Activated CD4-positive, alpha-beta memory T cell treated with anti-CD3 and anti-CD28 coated beads, Interleukin-2, amount 10 ng/mL, durations not matched to agents 7 days and 5 days (primary cell): Measurements from ENCODE around the gene PTGER2. TPM values are rescaled to one million over a fixed set of nuclear protein-coding genes. Genes with fewer than 3 reads are reported as not detected.

ENCODE experiments used
- CTCF ChIA-PET: fragments of 350-600 bp; sonication (Branson Sonifier 250); formaldehyde crosslinking; loops from one replicate; lab custom pipeline; 2021; ENCODE audit warnings: antibody characterized with exemption, inconsistent platforms; lab: Charles Lee
- POLR2A ChIA-PET: fragments of 350-600 bp; sonication (Branson Sonifier 250); formaldehyde crosslinking; loops from one replicate; lab custom pipeline; 2021; ENCODE audit warnings: antibody characterized with exemption; lab: Charles Lee
- DNase-seq: peaks from one replicate; pipeline ENCODE4 v3.0.0-alpha.2; 2020
- H3K27ac Mint-ChIP-seq: one replicate; pipeline ENCODE4 v1.8.0; 2021; ENCODE audit warnings: mild to moderate bottlenecking, mixed read lengths
- H3K27me3 Mint-ChIP-seq: one replicate; pipeline ENCODE4 v1.8.0; 2021; ENCODE audit warnings: mixed read lengths
- H3K36me3 Mint-ChIP-seq: one replicate; pipeline ENCODE4 v1.8.0; 2021; ENCODE audit warnings: low read depth, mixed read lengths
- H3K4me1 Mint-ChIP-seq: one replicate; pipeline ENCODE4 v1.8.0; 2021; ENCODE audit warnings: mixed read lengths
- H3K4me3 Mint-ChIP-seq: one replicate; pipeline ENCODE4 v1.8.0; 2021; ENCODE audit warnings: mild to moderate bottlenecking, mixed read lengths
- H3K9me3 Mint-ChIP-seq: one replicate; pipeline ENCODE4 v1.8.0; 2021; ENCODE audit warnings: mixed read lengths
- total RNA-seq, 2 experiments: library from RNA; stranded (reverse); gene quantifications; one replicate each; pipeline ENCODE4 v1.2.3, GENCODE V29; 2021

Gene PTGER2
- total RNA-seq, 2 experiments from 2014 or later = 108 to 112 TPM

GRCh38 chr14:52327374-52328226 is 13.5 kb downstream of the PTGER2 start:
- Mint-ChIP-seq H3K4me1 (peaks cover 83% of the 10 kb centered on the region), H3K4me3 (peak overlapping the region; percentile 1), H3K27ac (peak overlapping the region; percentile 51), H3K36me3 (peaks cover 84% of the 10 kb centered on the region), H3K27me3 (peaks cover 2% of the 10 kb centered on the region), H3K9me3 (peaks cover 5% of the 10 kb centered on the region)
- POLR2A ChIA-PET = interaction anchor here (0.7 to 4.7 kb wide), 5 partner anchors 13 to 74 kb away, joined by 3 to 121 read pairs (median 23); partner anchors contain the start of gene PTGER2
- CTCF ChIA-PET = interaction anchor here (0.9 to 2.9 kb wide), 3 partner anchors 10 to 24 kb away, joined by 3 to 11 read pairs (median 4); no protein-coding TSS in a partner anchor
- DNase-seq = no peak

- Mint-ChIP-seq H3K36me3 (peaks cover 84% of the 10 kb centered on the region), H3K9me3 (no peaks in the 10 kb centered on the region), H3K4me1 (peaks cover 76% of the 10 kb centered on the region), H3K27me3 (peaks cover 2% of the 10 kb centered on the region), H3K4me3 (no peak overlapping the region), H3K27ac (no peak overlapping the region)
- CTCF ChIA-PET = no interaction called here
- DNase-seq = no peak
- POLR2A ChIA-PET = no interaction called here
Observed at GRCh38 chr14:52328276-52328675, 14.2 kb downstream of the PTGER2 start.

DNA sequence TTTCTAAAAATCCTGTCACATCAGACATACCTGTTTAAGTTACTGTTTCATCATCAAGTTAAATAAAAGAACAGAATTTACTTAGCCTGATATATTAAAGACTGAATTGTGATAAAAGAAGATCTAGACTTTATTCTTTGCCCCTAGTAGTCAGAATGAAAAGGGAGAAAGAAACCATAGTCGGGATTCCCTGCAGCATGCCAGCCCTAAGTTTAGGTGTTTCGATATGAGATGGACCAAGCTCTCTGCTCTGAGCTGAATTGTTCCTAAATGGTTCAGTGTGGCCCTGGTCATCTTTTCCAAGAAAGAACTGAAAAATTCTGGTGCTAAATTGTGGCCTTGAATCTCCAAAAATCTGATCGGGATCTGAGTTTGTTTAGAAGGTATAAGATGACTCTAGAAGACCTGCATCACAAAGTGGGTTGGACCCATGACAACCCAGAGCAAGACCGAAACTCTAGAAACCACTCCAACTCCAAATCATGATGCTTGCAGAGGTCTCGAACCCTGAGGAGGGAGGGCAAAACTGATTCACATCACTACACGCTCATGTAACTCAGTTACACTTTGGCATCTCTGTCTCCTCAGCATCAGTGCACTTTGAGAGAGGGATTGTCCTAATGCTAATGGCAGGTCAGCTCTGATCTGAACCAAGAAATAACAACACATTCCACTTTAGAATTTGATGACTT is 15.7 kb downstream of the PTGER2 start:
- Mint-ChIP-seq H3K27me3 (peaks cover 2% of the 10 kb centered on the region), H3K36me3 (peaks cover 84% of the 10 kb centered on the region), H3K9me3 (no peaks in the 10 kb centered on the region), H3K27ac (peak overlapping the region; percentile 37), H3K4me3 (no peak overlapping the region), H3K4me1 (peaks cover 61% of the 10 kb centered on the region)
- CTCF ChIA-PET = interaction anchor here (1.0 kb wide), 1 partner anchor 22 kb away, joined by 3 read pairs; no protein-coding TSS in a partner anchor
- POLR2A ChIA-PET = interaction anchor here (0.9 to 2.6 kb wide), 5 partner anchors 10 to 22 kb away, joined by 3 to 11 read pairs (median 4); no protein-coding TSS in a partner anchor
- DNase-seq = no peak

- no peak overlapping the region for H3K27ac Mint-ChIP-seq
- ChIA-PET CTCF (no interaction called here), POLR2A (interaction anchor here (0.6 to 1.3 kb wide), 2 partner anchors 13 to 18 kb away, joined by 3 to 4 read pairs; partner anchors contain the start of gene PTGER2)
Observed at GRCh38 chr14:52332269-52332668, 18.2 kb downstream of the PTGER2 start.

GRCh38 chr14:52333108-52333507 is 19.0 kb downstream of the PTGER2 start:
- ChIA-PET POLR2A (no interaction called here), CTCF (no interaction called here)
- no peak for DNase-seq
- Mint-ChIP-seq H3K27ac (no peak overlapping the region), H3K4me3 (no peak overlapping the region), H3K36me3 (peaks cover 58% of the 10 kb centered on the region), H3K27me3 (peaks cover 2% of the 10 kb centered on the region), H3K4me1 (peaks cover 36% of the 10 kb centered on the region), H3K9me3 (no peaks in the 10 kb centered on the region)

More at GRCh38 chr14:52332269-52332668, 18.2 kb downstream of the PTGER2 start:
- Mint-ChIP-seq H3K4me1 (peaks cover 44% of the 10 kb centered on the region), H3K27me3 (peaks cover 2% of the 10 kb centered on the region), H3K9me3 (no peaks in the 10 kb centered on the region), H3K36me3 (peaks cover 66% of the 10 kb centered on the region), H3K4me3 (no peak overlapping the region)
- no peak for DNase-seq

GRCh38 chr14:52333823-52334657 is 19.9 kb downstream of the PTGER2 start:
- POLR2A ChIA-PET = interaction anchor here (0.9 to 2.7 kb wide), 3 partner anchors 9 to 67 kb away, joined by 4 to 15 read pairs (median 8); no protein-coding TSS in a partner anchor
- H3K4me3 Mint-ChIP-seq = no peak overlapping the region
- peaks cover 51% of the 10 kb centered on the region for H3K36me3 Mint-ChIP-seq
- H3K27ac Mint-ChIP-seq = no peak overlapping the region
- peaks cover 30% of the 10 kb centered on the region for H3K4me1 Mint-ChIP-seq
- no peaks in the 10 kb centered on the region for H3K9me3 Mint-ChIP-seq
- no peak for DNase-seq
- CTCF ChIA-PET = interaction anchor here (1.3 kb wide), 2 partner anchors 9 to 16 kb away, joined by 3 to 4 read pairs; no protein-coding TSS in a partner anchor
- H3K27me3 Mint-ChIP-seq = peaks cover 2% of the 10 kb centered on the region

GRCh38 chr14:52336241-52336640 is 22.1 kb downstream of the PTGER2 start:
- H3K4me1 Mint-ChIP-seq = peaks cover 17% of the 10 kb centered on the region
- no peaks in the 10 kb centered on the region for H3K9me3 Mint-ChIP-seq
- no peak overlapping the region for H3K27ac Mint-ChIP-seq
- H3K27me3 Mint-ChIP-seq = no peaks in the 10 kb centered on the region
- H3K36me3 Mint-ChIP-seq = peaks cover 35% of the 10 kb centered on the region
- POLR2A ChIA-PET = interaction anchor here (0.7 to 2.7 kb wide), 5 partner anchors 11 to 79 kb away, joined by 3 to 15 read pairs (median 5); partner anchors contain the start of gene PTGER2
- CTCF ChIA-PET = interaction anchor here (0.8 kb wide), 1 partner anchor 11 kb away, joined by 3 read pairs; no protein-coding TSS in a partner anchor
- no peak for DNase-seq
- no peak overlapping the region for H3K4me3 Mint-ChIP-seq

GRCh38 chr14:52338051-52338681 is 24.1 kb downstream of the PTGER2 start:
- ChIA-PET POLR2A (interaction anchor here (1.0 to 1.9 kb wide), 5 partner anchors 13 to 63 kb away, joined by 3 to 7 read pairs (median 4); partner anchors contain the start of gene PTGER2), CTCF (no interaction called here)
- Mint-ChIP-seq H3K9me3 (no peaks in the 10 kb centered on the region), H3K27me3 (peaks cover under 1% of the 10 kb centered on the region), H3K4me3 (no peak overlapping the region), H3K4me1 (peaks cover 14% of the 10 kb centered on the region), H3K36me3 (peaks cover 23% of the 10 kb centered on the region), H3K27ac (peak overlapping the region; percentile 37)
- DNase-seq = no peak

DNA sequence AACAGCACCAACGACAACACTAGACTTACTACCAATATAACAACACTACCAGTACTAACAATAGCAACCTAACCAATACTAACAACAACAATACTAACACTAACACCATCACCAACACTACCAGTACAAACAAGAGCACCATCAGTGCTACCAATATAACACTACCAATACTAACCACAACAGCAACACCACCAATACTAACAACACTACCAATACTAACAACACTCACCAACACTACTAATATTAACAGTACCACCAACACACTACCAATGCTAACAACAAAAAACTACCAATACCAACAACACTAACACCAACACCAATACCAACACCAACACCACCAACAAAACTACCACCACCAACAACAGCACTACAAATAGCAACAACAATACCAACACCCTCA is 25.1 kb downstream of the PTGER2 start:
- CTCF ChIA-PET = no interaction called here
- Mint-ChIP-seq H3K4me3 (no peak overlapping the region), H3K9me3 (peaks cover 4% of the 10 kb centered on the region), H3K36me3 (peaks cover 18% of the 10 kb centered on the region), H3K27ac (no peak overlapping the region), H3K27me3 (peaks cover 4% of the 10 kb centered on the region), H3K4me1 (peaks cover 16% of the 10 kb centered on the region)
- POLR2A ChIA-PET = no interaction called here
- DNase-seq = no peak

DNA sequence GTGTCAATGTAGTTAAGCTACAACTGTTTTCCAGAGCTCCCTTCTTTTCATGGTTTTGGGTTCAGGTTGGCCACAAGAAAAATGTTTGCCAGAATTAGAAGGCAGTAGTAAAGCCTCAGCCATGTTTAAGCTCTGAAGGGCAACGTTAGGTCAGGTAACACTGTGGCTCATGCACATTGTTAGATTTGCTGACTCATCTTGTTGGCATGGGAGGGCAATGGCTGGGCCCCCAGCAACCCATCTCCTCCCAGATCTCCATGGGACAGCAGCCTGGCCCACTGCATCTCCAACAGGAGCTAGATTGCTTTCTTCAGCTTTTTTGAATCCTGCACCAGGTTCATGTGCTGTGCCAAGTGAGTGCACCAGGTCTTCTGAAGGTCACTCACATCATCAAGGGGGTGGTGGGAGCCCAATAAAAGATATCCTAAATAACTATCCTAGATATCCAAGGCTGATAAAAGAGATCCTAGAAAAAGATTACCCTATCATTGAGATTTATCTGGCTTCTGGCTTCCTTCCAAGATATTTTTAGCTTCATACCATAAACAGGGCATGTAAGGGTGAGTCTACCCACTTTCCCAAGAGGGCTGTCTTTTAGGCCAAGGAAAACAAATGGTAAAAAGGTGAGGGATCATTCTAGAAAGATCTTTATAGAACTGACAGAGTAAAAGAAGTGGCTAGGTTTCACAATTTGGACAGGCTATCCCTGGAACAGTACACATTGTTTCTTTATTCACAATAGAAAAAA is 28.9 kb downstream of the PTGER2 start:
- POLR2A ChIA-PET = interaction anchor here (0.6 to 1.6 kb wide), 7 partner anchors 8 to 32 kb away, joined by 3 to 5 read pairs (median 3); partner anchors contain the start of gene PTGER2
- DNase-seq = no peak

GRCh38 chr14:52346778-52347177 is 32.7 kb downstream of the PTGER2 start:
- peaks cover 36% of the 10 kb centered on the region for H3K4me1 Mint-ChIP-seq
- H3K36me3 Mint-ChIP-seq = peaks cover 28% of the 10 kb centered on the region
- POLR2A ChIA-PET = interaction anchor here (1.4 kb wide), 1 partner anchor 33 kb away, joined by 3 read pairs; the partner anchor contains the start of gene PTGER2
- CTCF ChIA-PET = no interaction called here
- no peak overlapping the region for H3K27ac Mint-ChIP-seq
- H3K27me3 Mint-ChIP-seq = peaks cover 15% of the 10 kb centered on the region
- H3K9me3 Mint-ChIP-seq = peaks cover 13% of the 10 kb centered on the region
- H3K4me3 Mint-ChIP-seq = no peak overlapping the region
- no peak for DNase-seq

More for the DNA sequence above, 28.9 kb downstream of the PTGER2 start:
- peaks cover 15% of the 10 kb centered on the region for H3K27me3 Mint-ChIP-seq
- H3K27ac Mint-ChIP-seq = no peak overlapping the region
- no peak overlapping the region for H3K4me3 Mint-ChIP-seq
- peaks cover 8% of the 10 kb centered on the region for H3K4me1 Mint-ChIP-seq
- H3K9me3 Mint-ChIP-seq = peaks cover 7% of the 10 kb centered on the region
- CTCF ChIA-PET = no interaction called here
- peaks cover 15% of the 10 kb centered on the region for H3K36me3 Mint-ChIP-seq
